ENCODE data around the gene CDCA5.

The CDCA5 gene

DNA sequence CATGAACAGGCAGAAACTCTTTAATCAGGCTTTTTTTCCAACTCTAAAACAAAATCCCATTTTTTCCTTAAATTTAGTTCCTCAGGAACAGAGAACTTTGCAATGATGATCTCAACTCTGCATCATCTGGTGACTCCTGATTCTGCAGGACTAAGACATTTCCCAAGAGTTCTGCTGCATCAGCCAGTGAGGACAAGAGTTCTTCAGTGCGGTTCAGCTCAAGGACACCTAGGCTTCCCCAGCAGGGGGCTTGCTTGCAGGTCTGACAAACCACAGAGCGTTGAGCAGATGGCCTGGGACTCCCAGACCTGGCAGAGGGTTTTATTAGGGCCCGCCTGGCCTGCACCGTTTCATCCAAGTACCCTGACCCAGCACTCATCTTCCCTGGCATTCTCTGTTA, 6.4 kb downstream of the CDCA5 start:
- TF ChIP-seq YY1 (IDR thresholded peaks at IDR 0.05; ENCODE audit: insufficient read depth, insufficient read length) (no peak), ZNF274 (IDR thresholded peaks at IDR 0.05; ENCODE audit: low read depth, low read length) (no peak), SUZ12 (IDR thresholded peaks at IDR 0.05; ENCODE audit: extremely low read depth, insufficient read depth, insufficient read length) (no peak)
- no peak for DNase-seq (ENCODE audit: low read depth, low spot score)
- peaks cover 65% of the 10 kb centered on the region for H3K36me3 ChIP-seq (ENCODE audit: insufficient read depth, insufficient read length, low read length)

DNA sequence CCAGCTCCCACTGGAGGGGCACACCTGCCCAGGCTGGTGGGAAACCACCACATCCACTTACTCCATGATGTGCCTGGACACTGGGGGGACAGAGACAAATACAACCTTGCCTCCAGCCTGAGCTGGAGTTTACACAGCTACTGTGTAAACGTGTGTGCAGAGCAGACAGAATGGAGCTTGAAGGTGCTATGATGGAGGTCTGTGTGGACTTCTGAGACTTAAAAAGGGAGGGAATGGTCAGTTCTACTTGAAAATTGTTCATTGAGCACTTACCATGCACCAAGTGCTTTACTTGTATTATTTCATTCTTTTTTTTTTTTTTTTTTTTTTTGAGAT, 11.2 kb downstream of the CDCA5 start:
- no peaks in the 10 kb centered on the region for H3K9me3 ChIP-seq (ENCODE audit: insufficient read depth, low read length)
- peaks cover 5% of the 10 kb centered on the region for H3K4me1 ChIP-seq (ENCODE audit: insufficient read depth, insufficient read length)
- peaks cover 20% of the 10 kb centered on the region for H3K36me3 ChIP-seq (ENCODE audit: insufficient read depth, insufficient read length, low read length)
- H3K27me3 ChIP-seq (ENCODE audit: insufficient read depth, insufficient read length) = no peaks in the 10 kb centered on the region
- H3K9ac ChIP-seq (ENCODE audit: insufficient read length, low read depth) = no peak overlapping the region
- no peak overlapping the region for H3K4me3 ChIP-seq (ENCODE audit: insufficient read length, low read depth)
- DNase-seq (ENCODE audit: low read depth, low spot score) = no peak
- TF ChIP-seq SUZ12 (IDR thresholded peaks at IDR 0.05; ENCODE audit: extremely low read depth, insufficient read depth, insufficient read length) = no peak
- TF ChIP-seq YY1 (IDR thresholded peaks at IDR 0.05; ENCODE audit: insufficient read depth, insufficient read length) = no peak
- TF ChIP-seq ZNF274 (IDR thresholded peaks at IDR 0.05; ENCODE audit: low read depth, low read length) = no peak

More for the DNA sequence above, 6.4 kb downstream of the CDCA5 start:
- peaks cover 2% of the 10 kb centered on the region for H3K4me1 ChIP-seq (ENCODE audit: insufficient read depth, insufficient read length)
- H3K9me3 ChIP-seq (ENCODE audit: insufficient read depth, low read length) = no peaks in the 10 kb centered on the region
- H3K9ac ChIP-seq (ENCODE audit: insufficient read length, low read depth) = no peak overlapping the region
- no peaks in the 10 kb centered on the region for H3K27me3 ChIP-seq (ENCODE audit: insufficient read depth, insufficient read length)
- H3K4me3 ChIP-seq (ENCODE audit: insufficient read length, low read depth) = no peak overlapping the region

DNA sequence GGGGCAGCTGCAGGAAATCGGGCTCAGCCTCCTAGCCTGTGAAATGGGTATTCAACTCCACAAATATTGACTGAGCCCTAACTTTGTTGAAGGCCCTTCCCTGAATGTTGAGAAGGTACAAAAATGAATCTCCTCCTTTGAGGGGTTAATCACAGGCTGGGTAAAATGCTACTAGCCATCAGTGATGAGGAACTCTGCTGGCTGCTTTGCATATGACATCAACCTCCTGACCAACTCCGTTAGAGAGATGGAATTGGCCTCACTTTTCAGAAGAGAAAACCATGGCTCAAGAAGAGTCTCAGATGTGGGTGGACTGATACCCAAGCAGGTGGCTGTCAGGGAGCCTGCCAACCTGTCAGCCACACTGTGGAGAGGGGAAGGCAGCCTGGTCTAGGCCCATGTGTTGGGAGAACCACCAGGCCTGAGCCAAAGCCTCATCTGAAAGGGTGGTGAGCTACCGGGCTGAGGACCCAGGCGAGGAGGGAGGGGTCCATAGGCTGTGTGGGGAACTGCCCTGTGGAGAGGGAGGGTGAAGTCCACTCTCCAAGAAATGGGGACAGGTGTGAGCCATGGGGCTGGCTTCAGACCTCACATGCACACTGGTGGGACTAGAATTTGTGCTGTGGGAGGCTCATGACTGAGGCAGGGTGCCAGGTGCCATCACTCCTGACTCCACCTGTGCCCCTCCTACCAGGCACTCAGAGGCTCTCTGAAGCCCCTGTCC, 11.8 kb downstream of the CDCA5 start:
- no peak for TF ChIP-seq ZNF274 (IDR thresholded peaks at IDR 0.05; ENCODE audit: low read depth, low read length)
- TF ChIP-seq SUZ12 (IDR thresholded peaks at IDR 0.05; ENCODE audit: extremely low read depth, insufficient read depth, insufficient read length) = no peak
- TF ChIP-seq YY1 (IDR thresholded peaks at IDR 0.05; ENCODE audit: insufficient read depth, insufficient read length) = no peak
- Histone ChIP-seq H3K4me1 (ENCODE audit: insufficient read depth, insufficient read length) (peaks cover 5% of the 10 kb centered on the region), H3K9me3 (ENCODE audit: insufficient read depth, low read length) (no peaks in the 10 kb centered on the region), H3K36me3 (ENCODE audit: insufficient read depth, insufficient read length, low read length) (peaks cover 15% of the 10 kb centered on the region), H3K27me3 (ENCODE audit: insufficient read depth, insufficient read length) (no peaks in the 10 kb centered on the region), H3K4me3 (ENCODE audit: insufficient read length, low read depth) (no peak overlapping the region), H3K9ac (ENCODE audit: insufficient read length, low read depth) (no peak overlapping the region)
- no peak for DNase-seq (ENCODE audit: low read depth, low spot score)

DNA sequence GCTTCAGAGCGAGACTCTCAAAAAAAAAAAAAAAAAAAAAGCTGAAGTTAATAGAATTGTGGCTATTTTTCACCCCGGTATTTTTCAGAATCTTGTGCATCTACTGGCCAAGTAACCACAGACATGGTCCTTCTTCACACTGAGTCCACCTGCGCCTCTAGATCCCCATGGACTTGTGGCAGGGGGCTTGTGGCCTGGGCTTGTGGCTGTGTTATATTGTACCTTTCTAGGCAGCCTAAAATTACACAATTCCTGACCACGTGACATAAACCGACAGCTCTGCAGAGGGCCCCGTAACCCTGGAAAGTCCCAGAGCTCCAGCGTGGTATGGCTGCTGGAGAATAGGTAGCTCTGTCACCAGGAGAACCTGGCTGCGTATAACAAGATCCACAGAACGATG, 14.6 kb downstream of the CDCA5 start:
- no peak for TF ChIP-seq SUZ12 (IDR thresholded peaks at IDR 0.05; ENCODE audit: extremely low read depth, insufficient read depth, insufficient read length)
- TF ChIP-seq YY1 (IDR thresholded peaks at IDR 0.05; ENCODE audit: insufficient read depth, insufficient read length) = no peak
- TF ChIP-seq ZNF274 (IDR thresholded peaks at IDR 0.05; ENCODE audit: low read depth, low read length) = no peak
- Histone ChIP-seq H3K9ac (ENCODE audit: insufficient read length, low read depth) (no peak overlapping the region), H3K9me3 (ENCODE audit: insufficient read depth, low read length) (no peaks in the 10 kb centered on the region), H3K27me3 (ENCODE audit: insufficient read depth, insufficient read length) (no peaks in the 10 kb centered on the region), H3K4me1 (ENCODE audit: insufficient read depth, insufficient read length) (peaks cover 13% of the 10 kb centered on the region), H3K36me3 (ENCODE audit: insufficient read depth, insufficient read length, low read length) (no peaks in the 10 kb centered on the region), H3K4me3 (ENCODE audit: insufficient read length, low read depth) (no peak overlapping the region)
- DNase-seq (ENCODE audit: low read depth, low spot score) = no peak

DNA sequence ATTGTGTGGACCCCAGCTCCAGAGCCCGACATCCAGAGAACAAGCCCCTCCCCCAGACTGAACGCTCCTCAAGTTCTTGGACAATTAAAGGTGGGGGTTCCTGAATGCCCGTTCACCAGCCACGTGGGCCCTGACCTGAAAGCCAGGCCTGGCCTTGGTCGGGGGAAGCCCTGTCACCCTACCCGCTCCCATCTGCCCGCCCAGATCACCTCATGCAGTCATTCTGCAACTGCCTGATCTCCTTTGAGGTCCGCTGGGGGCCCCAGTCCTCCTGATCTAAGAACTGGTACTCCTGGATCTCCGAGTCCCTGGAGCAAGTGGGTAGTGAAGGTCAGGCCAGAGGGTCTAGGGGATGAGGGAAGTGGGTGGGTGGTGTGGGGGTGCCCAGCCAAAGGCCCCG, 16.4 kb downstream of the CDCA5 start:
- DNase-seq (ENCODE audit: low read depth, low spot score) = no peak
- Histone ChIP-seq H3K36me3 (ENCODE audit: insufficient read depth, insufficient read length, low read length) (no peaks in the 10 kb centered on the region), H3K27me3 (ENCODE audit: insufficient read depth, insufficient read length) (no peaks in the 10 kb centered on the region), H3K4me1 (ENCODE audit: insufficient read depth, insufficient read length) (peaks cover 17% of the 10 kb centered on the region), H3K9me3 (ENCODE audit: insufficient read depth, low read length) (no peaks in the 10 kb centered on the region), H3K4me3 (ENCODE audit: insufficient read length, low read depth) (no peak overlapping the region), H3K9ac (ENCODE audit: insufficient read length, low read depth) (no peak overlapping the region)
- TF ChIP-seq SUZ12 (IDR thresholded peaks at IDR 0.05; ENCODE audit: extremely low read depth, insufficient read depth, insufficient read length) = no peak
- TF ChIP-seq YY1 (IDR thresholded peaks at IDR 0.05; ENCODE audit: insufficient read depth, insufficient read length) = no peak
- no peak for TF ChIP-seq ZNF274 (IDR thresholded peaks at IDR 0.05; ENCODE audit: low read depth, low read length)

DNA sequence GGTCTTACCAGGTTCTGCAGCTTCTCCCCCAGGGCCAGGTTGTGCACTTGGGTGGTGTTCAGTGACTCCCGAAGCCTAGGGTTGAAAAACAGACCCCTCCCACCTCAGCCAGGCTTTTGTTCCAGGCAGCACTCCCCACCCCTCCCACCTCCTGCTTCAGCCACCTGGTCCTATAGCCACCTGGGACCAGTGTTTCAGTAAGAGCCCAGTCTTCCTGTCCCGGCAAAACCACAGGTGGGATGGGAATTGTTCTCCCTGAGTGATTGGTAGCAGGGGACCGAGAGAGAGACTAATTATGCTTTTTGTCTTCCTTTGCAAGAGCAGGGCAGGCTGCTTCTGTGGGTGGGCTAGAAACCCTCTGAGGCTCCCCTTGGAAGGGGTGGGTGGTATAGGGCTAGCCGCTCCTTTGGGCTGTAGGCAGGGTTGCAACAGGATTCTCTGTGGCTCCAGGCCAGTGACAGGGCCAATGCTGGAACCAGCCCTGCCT, 17.0 kb downstream of the CDCA5 start:
- Histone ChIP-seq H3K27me3 (ENCODE audit: insufficient read depth, insufficient read length) (no peaks in the 10 kb centered on the region), H3K9me3 (ENCODE audit: insufficient read depth, low read length) (no peaks in the 10 kb centered on the region), H3K4me3 (ENCODE audit: insufficient read length, low read depth) (no peak overlapping the region), H3K36me3 (ENCODE audit: insufficient read depth, insufficient read length, low read length) (no peaks in the 10 kb centered on the region), H3K4me1 (ENCODE audit: insufficient read depth, insufficient read length) (peaks cover 17% of the 10 kb centered on the region), H3K9ac (ENCODE audit: insufficient read length, low read depth) (peak overlapping the region; percentile 34)
- TF ChIP-seq YY1 (IDR thresholded peaks at IDR 0.05; ENCODE audit: insufficient read depth, insufficient read length) = no peak
- no peak for TF ChIP-seq SUZ12 (IDR thresholded peaks at IDR 0.05; ENCODE audit: extremely low read depth, insufficient read depth, insufficient read length)
- no peak for TF ChIP-seq ZNF274 (IDR thresholded peaks at IDR 0.05; ENCODE audit: low read depth, low read length)
- DNase-seq (ENCODE audit: low read depth, low spot score) = no peak

DNA sequence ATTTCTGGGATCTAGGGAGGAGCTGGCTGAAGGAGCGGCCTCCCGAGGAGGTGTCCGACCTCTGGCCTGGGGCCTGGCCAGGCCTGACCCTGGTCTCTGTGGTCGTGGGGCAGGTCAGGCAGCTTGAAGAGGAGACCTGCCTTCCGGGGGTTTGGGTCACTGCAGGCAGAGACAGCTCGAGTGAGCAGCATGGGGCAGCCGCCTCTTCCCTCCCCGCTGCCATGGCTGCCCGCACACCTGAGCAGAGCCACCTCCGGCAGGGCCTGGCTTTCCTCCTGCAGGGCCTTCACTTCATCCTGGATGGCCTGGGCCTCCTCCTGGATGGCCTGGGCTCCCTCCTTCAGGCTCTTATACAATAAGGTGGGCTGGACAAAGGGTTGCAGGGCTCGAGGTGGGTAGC, 17.5 kb downstream of the CDCA5 start:
- H3K27me3 ChIP-seq (ENCODE audit: insufficient read depth, insufficient read length) = no peaks in the 10 kb centered on the region
- peaks cover 17% of the 10 kb centered on the region for H3K4me1 ChIP-seq (ENCODE audit: insufficient read depth, insufficient read length)
- H3K9me3 ChIP-seq (ENCODE audit: insufficient read depth, low read length) = no peaks in the 10 kb centered on the region
- no peak for TF ChIP-seq SUZ12 (IDR thresholded peaks at IDR 0.05; ENCODE audit: extremely low read depth, insufficient read depth, insufficient read length)
- TF ChIP-seq YY1 (IDR thresholded peaks at IDR 0.05; ENCODE audit: insufficient read depth, insufficient read length) = no peak
- DNase-seq (ENCODE audit: low read depth, low spot score) = no peak
- H3K4me3 ChIP-seq (ENCODE audit: insufficient read length, low read depth) = no peak overlapping the region
- H3K36me3 ChIP-seq (ENCODE audit: insufficient read depth, insufficient read length, low read length) = no peaks in the 10 kb centered on the region
- peak overlapping the region; percentile 34 for H3K9ac ChIP-seq (ENCODE audit: insufficient read length, low read depth)

Measured in NT2/D1 (cell line).